A549 (cell line): ENCODE measurements around the gene KRT36.

Experiments used
- CHD2 ChIP-seq: fragments of 150-350 bp; IDR thresholded peaks from 2 replicates; pipeline ENCODE4 v1.6.1; 2014; ENCODE audit warnings: low read length; ENCODE audit not compliant: partially characterized antibody
- TF ChIP-seq, protein P1 (sequence below): fragments of >200 bp; sonication (Bioruptor Twin); formaldehyde crosslinking; IDR thresholded peaks from 3 replicates; pipeline ENCODE4 v1.5.1; 2016

DNA sequence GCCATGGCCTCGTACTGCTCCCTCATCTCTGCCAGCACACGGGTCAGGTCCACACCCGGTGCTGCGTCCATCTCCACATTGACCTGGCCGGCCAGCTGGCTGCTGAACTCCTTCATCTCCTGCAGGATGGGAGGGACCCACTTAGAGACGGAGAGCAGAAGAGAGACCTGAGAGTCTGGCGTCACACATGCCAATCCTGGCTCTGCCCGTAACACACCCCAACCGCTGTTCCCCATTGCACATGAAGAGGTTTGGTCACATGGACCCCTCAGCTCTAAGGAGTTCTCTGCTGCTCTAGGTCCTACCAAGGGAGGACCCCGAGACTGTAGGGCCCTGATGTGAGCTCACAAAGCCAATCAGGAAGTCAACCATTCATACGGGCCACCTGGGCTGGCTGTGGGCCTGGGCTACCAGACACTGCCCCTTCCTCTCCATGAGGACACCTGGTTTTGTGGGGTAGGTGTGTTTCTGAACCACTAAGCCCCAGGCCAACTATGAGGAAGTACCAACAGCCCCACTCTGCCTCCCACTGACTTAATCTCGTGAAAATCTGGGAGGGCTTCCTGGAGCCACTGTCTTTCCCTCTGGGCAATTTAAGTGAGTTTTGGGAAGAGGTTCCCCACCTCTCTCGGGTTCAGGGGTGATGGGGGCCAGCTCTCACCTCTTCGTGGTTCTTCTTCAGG lies 26.6 kb upstream of the KRT36 start:
- no peak for TF ChIP-seq CHD2
- TF ChIP-seq, protein P1, sequence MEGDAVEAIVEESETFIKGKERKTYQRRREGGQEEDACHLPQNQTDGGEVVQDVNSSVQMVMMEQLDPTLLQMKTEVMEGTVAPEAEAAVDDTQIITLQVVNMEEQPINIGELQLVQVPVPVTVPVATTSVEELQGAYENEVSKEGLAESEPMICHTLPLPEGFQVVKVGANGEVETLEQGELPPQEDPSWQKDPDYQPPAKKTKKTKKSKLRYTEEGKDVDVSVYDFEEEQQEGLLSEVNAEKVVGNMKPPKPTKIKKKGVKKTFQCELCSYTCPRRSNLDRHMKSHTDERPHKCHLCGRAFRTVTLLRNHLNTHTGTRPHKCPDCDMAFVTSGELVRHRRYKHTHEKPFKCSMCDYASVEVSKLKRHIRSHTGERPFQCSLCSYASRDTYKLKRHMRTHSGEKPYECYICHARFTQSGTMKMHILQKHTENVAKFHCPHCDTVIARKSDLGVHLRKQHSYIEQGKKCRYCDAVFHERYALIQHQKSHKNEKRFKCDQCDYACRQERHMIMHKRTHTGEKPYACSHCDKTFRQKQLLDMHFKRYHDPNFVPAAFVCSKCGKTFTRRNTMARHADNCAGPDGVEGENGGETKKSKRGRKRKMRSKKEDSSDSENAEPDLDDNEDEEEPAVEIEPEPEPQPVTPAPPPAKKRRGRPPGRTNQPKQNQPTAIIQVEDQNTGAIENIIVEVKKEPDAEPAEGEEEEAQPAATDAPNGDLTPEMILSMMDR: no peak
